ENCODE results near the gene RAD51D. TPM values are rescaled to one million over a fixed set of nuclear protein-coding genes. Genes with fewer than 3 reads are reported as not detected.

Gene RAD51D
- total and polyA plus RNA-seq, 2 donors from 2014 or later, result 7.8 to 13.8 TPM

- FAIRE-seq, result no peak
- H3K27ac ChIP-seq (ENCODE audit: low read depth in 2 of 2, low read length in 2 of 2), result no peak overlapping the region
Observed at GRCh38 chr17:35129973-35130351, 10.3 kb upstream of the RAD51D start.

GRCh38 chr17:35129154-35129972 is 9.7 kb upstream of the RAD51D start:
- peaks cover 0 to 8% (median 2%) of the 10 kb centered on the region in 3 donors for H3K4me1 ChIP-seq (ENCODE audit: control insufficient read depth in 2 of 3, insufficient read depth in 2 of 3, low read depth in 1 of 3, low read length in 3 of 3)
- peaks cover 0 to 22% (median 11%) of the 10 kb centered on the region in 3 donors for H3K36me3 ChIP-seq (ENCODE audit: control insufficient read depth in 2 of 3, insufficient read depth in 3 of 3, low read length in 3 of 3)
- FAIRE-seq (no peak), DNase-seq (no peak)
- intact Hi-C loops (cut with DNase I), result loop anchor here (10.0 kb wide), 1 partner anchor 705 kb away; no protein-coding TSS in a partner anchor
- TF ChIP-seq CTCF (IDR thresholded peaks at IDR 0.05; ENCODE audit: borderline replicate concordance, extremely low read depth, insufficient read depth), result no peak
- no peak overlapping the region for H3K9ac ChIP-seq (ENCODE audit: low read length in 3 of 3)
- H3K27ac ChIP-seq (ENCODE audit: low read depth in 2 of 2, low read length in 2 of 2), result no peak overlapping the region
- no peak overlapping the region for H3K4me3 ChIP-seq (ENCODE audit: low read length in 3 of 3)
- no peaks in the 10 kb centered on the region for H3K9me3 ChIP-seq (ENCODE audit: control insufficient read depth in 2 of 3, insufficient read depth in 1 of 3, low read length in 3 of 3)
- H3K27me3 ChIP-seq (ENCODE audit: control insufficient read depth, insufficient read depth, low read length), result no peaks in the 10 kb centered on the region

More at GRCh38 chr17:35129973-35130351, 10.3 kb upstream of the RAD51D start:
- Histone ChIP-seq H3K36me3 (ENCODE audit: control insufficient read depth in 2 of 3, insufficient read depth in 3 of 3, low read length in 3 of 3) (peaks cover 1 to 22% (median 13%) of the 10 kb centered on the region in 3 donors), H3K9ac (ENCODE audit: low read length in 3 of 3) (no peak overlapping the region), H3K9me3 (ENCODE audit: control insufficient read depth in 2 of 3, insufficient read depth in 1 of 3, low read length in 3 of 3) (no peaks in the 10 kb centered on the region), H3K4me3 (ENCODE audit: low read length in 3 of 3) (no peak overlapping the region), H3K4me1 (ENCODE audit: control insufficient read depth in 2 of 3, insufficient read depth in 2 of 3, low read depth in 1 of 3, low read length in 3 of 3) (peaks cover 0 to 8% (median 2%) of the 10 kb centered on the region in 3 donors), H3K27me3 (ENCODE audit: control insufficient read depth, insufficient read depth, low read length) (no peaks in the 10 kb centered on the region)
- no peak for DNase-seq
- no peak for TF ChIP-seq CTCF (IDR thresholded peaks at IDR 0.05; ENCODE audit: borderline replicate concordance, extremely low read depth, insufficient read depth)
- intact Hi-C loops (cut with DNase I), result loop anchor here (10.0 kb wide), 1 partner anchor 705 kb away; no protein-coding TSS in a partner anchor

- no peak overlapping the region for H3K27ac ChIP-seq (ENCODE audit: low read depth in 2 of 2, low read length in 2 of 2)
- peaks cover 0 to 10% (median 1%) of the 10 kb centered on the region in 3 donors for H3K36me3 ChIP-seq (ENCODE audit: control insufficient read depth in 2 of 3, insufficient read depth in 3 of 3, low read length in 3 of 3)
- no peak for TF ChIP-seq CTCF (IDR thresholded peaks at IDR 0.05; ENCODE audit: borderline replicate concordance, extremely low read depth, insufficient read depth)
- peaks cover 0 to 8% (median 2%) of the 10 kb centered on the region in 3 donors for H3K4me1 ChIP-seq (ENCODE audit: control insufficient read depth in 2 of 3, insufficient read depth in 2 of 3, low read depth in 1 of 3, low read length in 3 of 3)
- H3K27me3 ChIP-seq (ENCODE audit: control insufficient read depth, insufficient read depth, low read length), result no peaks in the 10 kb centered on the region
- no peak for FAIRE-seq
- H3K4me3 ChIP-seq (ENCODE audit: low read length in 3 of 3), result no peak overlapping the region
- H3K9me3 ChIP-seq (ENCODE audit: control insufficient read depth in 2 of 3, insufficient read depth in 1 of 3, low read length in 3 of 3), result no peaks in the 10 kb centered on the region
- peak in 1 of 5 donors; percentile 39 for DNase-seq
- intact Hi-C loops (cut with DNase I), result loop anchor here (10.0 kb wide), 1 partner anchor 703 kb away; no protein-coding TSS in a partner anchor
- H3K9ac ChIP-seq (ENCODE audit: low read length in 3 of 3), result no peak overlapping the region
Observed at GRCh38 chr17:35127751-35128514, 8.3 kb upstream of the RAD51D start.

All from kidney (tissue), 14 donors.